ENCODE measurements around the gene TIMM50.
A peak's percentile ranks its signal among the peaks of the same experiment; 100 is the strongest.

The TIMM50 gene

GRCh38 chr19:39533003-39533512 lies 52.4 kb downstream of the TIMM50 start:
- DNase-seq (ENCODE audit: low spot score): no peak

GRCh38 chr19:39533791-39534190 lies 53.2 kb downstream of the TIMM50 start:
- DNase-seq (ENCODE audit: low spot score): no peak

GRCh38 chr19:39539165-39539517 lies 58.5 kb downstream of the TIMM50 start:
- DNase-seq (ENCODE audit: low spot score): peak; percentile 66

GRCh38 chr19:39539518-39540332 lies 59.1 kb downstream of the TIMM50 start, which contains the start of gene EID2:
TSS of gene EID2 (minus strand) at chr19:39540161. CDS start at chr19:39540079, 82 bp downstream.
- peak; percentile 94 for DNase-seq (ENCODE audit: low spot score)

GRCh38 chr19:39540333-39540673 lies 59.7 kb downstream of the TIMM50 start:
- no peak for DNase-seq (ENCODE audit: low spot score)

All from NAMALWA (cell line).